Stomach smooth muscle (tissue), 2 donors: ENCODE measurements around the gene ITGB1BP1.

Experiments
- H3K27ac ChIP-seq: one replicate; pipeline ENCODE4 v1.7.0; 2013; ENCODE audit warnings: mild to moderate bottlenecking, low read length, inconsistent platforms
- H3K27me3 ChIP-seq, 2 donors: one replicate each; pipeline ENCODE4 v1.7.0; 2013; ENCODE audit warnings: low read length in 2 of 2; ENCODE audit not compliant: insufficient read depth in 2 of 2, control insufficient read depth in 1 of 2
- H3K36me3 ChIP-seq, 2 donors: one replicate each; pipeline ENCODE4 v1.7.0; 2013; ENCODE audit warnings: low read length in 2 of 2; ENCODE audit not compliant: control insufficient read depth in 2 of 2, insufficient read depth in 2 of 2
- H3K4me1 ChIP-seq: one replicate; pipeline ENCODE4 v1.7.0; 2013; ENCODE audit warnings: low read length; ENCODE audit not compliant: control insufficient read depth, insufficient read depth
- H3K4me3 ChIP-seq, 2 donors: one replicate each; pipeline ENCODE4 v1.7.0; 2013; ENCODE audit warnings: low read length in 2 of 2
- H3K9ac ChIP-seq, 2 donors: one replicate each; pipeline ENCODE4 v1.7.0; 2013; ENCODE audit warnings: low read length in 2 of 2, mild to moderate bottlenecking in 1 of 2
- H3K9me3 ChIP-seq, 2 donors: one replicate each; pipeline ENCODE4 v1.7.0; 2013; ENCODE audit warnings: low read length in 2 of 2; ENCODE audit not compliant: control insufficient read depth in 2 of 2
- donor health status: healthy.
- donor health status: Pancreatic carcinoma.

ITGB1BP1 gene

DNA sequence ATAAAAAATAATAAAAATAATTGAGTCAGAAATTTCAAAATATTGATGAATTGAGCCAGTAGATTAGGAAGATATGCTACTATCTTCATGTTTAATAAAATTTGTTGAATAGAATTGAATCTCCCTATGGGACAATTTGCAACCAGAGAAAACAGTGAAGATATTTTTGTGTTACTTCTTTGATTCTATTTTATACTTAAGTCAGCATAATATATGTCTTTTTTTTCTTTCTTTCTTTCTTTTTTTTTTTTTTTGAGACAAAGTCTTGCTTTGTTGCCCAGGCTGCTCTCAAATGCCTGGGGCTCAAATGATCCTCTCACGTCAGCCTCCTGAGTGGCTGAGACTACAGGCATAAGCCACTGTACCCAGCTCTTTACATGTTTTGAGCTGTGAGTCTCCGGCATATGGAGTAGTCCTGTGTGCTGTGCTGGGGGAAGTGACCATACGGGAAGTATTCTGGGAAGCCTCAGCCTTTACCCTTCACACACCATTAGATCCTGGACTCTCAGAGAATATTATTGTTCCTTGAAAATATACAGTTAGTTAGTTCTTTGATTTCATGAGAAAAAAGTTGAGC lies 37.2 kb upstream of the ITGB1BP1 start:
- no peaks in the 10 kb centered on the region for H3K9me3 ChIP-seq
- H3K27ac ChIP-seq: no peak overlapping the region
- H3K27me3 ChIP-seq: no peaks in the 10 kb centered on the region
- peaks cover 5 to 14% of the 10 kb centered on the region in 2 donors for H3K36me3 ChIP-seq
- H3K4me1 ChIP-seq: no peaks in the 10 kb centered on the region
- no peak overlapping the region for H3K4me3 ChIP-seq
- H3K9ac ChIP-seq: no peak overlapping the region

DNA sequence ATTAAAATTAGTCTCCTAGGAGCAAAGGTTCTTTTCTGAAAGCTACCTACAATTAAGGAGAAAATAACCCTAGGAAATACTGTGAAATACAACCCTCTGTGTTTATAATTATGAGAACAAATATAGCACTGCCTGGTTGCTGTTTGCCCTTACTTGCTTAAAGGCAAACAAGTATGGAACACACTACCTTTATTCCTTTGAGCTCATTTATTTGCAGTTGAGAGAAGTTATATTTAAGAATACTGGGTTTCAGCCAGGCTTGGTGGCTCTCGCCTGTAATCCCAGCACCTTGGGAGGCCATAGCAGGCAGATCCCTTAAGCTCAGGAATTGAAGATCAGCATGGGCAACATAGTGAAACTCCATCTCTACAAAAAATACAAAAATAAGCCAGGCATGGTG lies 27.9 kb upstream of the ITGB1BP1 start:
- Histone ChIP-seq H3K27ac (no peak overlapping the region), H3K27me3 (no peaks in the 10 kb centered on the region), H3K9ac (no peak overlapping the region), H3K4me1 (no peaks in the 10 kb centered on the region), H3K9me3 (no peaks in the 10 kb centered on the region), H3K4me3 (no peak overlapping the region), H3K36me3 (peaks cover 9 to 10% of the 10 kb centered on the region in 2 donors)

DNA sequence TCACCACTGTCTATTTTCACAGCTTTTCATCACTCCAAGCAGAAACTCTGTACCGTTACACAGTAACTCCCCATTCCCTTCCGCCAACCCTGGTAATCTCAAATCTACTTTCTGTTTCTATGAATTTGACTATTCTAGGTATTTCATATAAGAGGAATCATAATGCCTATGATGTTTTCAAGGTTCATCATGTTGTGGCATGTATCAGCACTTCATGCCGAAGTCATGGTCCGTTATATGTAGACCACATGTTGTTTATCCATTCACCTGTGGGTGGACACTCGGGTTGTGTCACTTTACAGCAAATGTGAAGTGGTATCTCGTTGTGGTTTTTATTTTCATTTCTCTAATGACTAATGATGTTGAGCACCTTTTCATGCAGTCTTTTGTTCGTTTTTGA lies 21.8 kb upstream of the ITGB1BP1 start:
- H3K4me1 ChIP-seq: no peaks in the 10 kb centered on the region
- H3K4me3 ChIP-seq: no peak overlapping the region
- H3K9ac ChIP-seq: no peak overlapping the region
- no peaks in the 10 kb centered on the region for H3K27me3 ChIP-seq
- H3K9me3 ChIP-seq: no peaks in the 10 kb centered on the region
- H3K27ac ChIP-seq: no peak overlapping the region
- H3K36me3 ChIP-seq: peaks cover 24% of the 10 kb centered on the region in 2 donors

GRCh38 chr2:9443526-9443925 lies 20.2 kb upstream of the ITGB1BP1 start:
- no peak overlapping the region for H3K4me3 ChIP-seq
- H3K4me1 ChIP-seq: no peaks in the 10 kb centered on the region
- no peak overlapping the region for H3K27ac ChIP-seq
- no peaks in the 10 kb centered on the region for H3K9me3 ChIP-seq
- no peaks in the 10 kb centered on the region for H3K27me3 ChIP-seq
- peaks cover 22 to 28% of the 10 kb centered on the region in 2 donors for H3K36me3 ChIP-seq
- H3K9ac ChIP-seq: no peak overlapping the region

- H3K27me3 ChIP-seq: no peaks in the 10 kb centered on the region
- H3K36me3 ChIP-seq: peaks cover 30 to 41% of the 10 kb centered on the region in 2 donors
- no peak overlapping the region for H3K27ac ChIP-seq
- H3K4me1 ChIP-seq: no peaks in the 10 kb centered on the region
- H3K9ac ChIP-seq: no peak overlapping the region
- H3K4me3 ChIP-seq: no peak overlapping the region
- H3K9me3 ChIP-seq: no peaks in the 10 kb centered on the region
Measured at GRCh38 chr2:9441556-9441955, 18.2 kb upstream of the ITGB1BP1 start.

GRCh38 chr2:9440058-9440727 lies 16.9 kb upstream of the ITGB1BP1 start:
- no peaks in the 10 kb centered on the region for H3K4me1 ChIP-seq
- no peak overlapping the region for H3K4me3 ChIP-seq
- peaks cover 26 to 41% of the 10 kb centered on the region in 2 donors for H3K36me3 ChIP-seq
- no peak overlapping the region for H3K9ac ChIP-seq
- H3K9me3 ChIP-seq: no peaks in the 10 kb centered on the region
- H3K27me3 ChIP-seq: no peaks in the 10 kb centered on the region
- H3K27ac ChIP-seq: no peak overlapping the region

DNA sequence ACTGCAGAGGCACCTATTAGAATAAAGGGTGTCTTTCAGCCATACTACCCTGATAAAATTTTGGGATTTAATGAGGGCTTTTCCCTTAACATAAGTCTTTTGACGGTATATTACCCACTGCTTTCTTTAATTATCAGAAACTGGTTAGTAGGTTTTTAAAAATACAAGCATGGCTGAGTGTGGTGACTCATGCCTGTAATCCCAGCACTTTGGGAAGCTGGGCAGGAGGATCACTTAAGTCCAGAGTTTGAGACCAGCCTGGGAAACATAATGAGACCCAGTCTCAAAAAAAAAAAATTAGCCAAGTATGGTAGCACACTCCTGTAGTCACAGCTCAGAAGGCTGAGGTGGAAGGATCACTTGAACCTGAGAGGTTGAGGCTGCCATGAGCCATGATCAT lies 16.2 kb upstream of the ITGB1BP1 start:
- Histone ChIP-seq H3K36me3 (peaks cover 26 to 41% of the 10 kb centered on the region in 2 donors), H3K27ac (no peak overlapping the region), H3K9me3 (no peaks in the 10 kb centered on the region), H3K4me1 (no peaks in the 10 kb centered on the region), H3K9ac (no peak overlapping the region), H3K27me3 (no peaks in the 10 kb centered on the region), H3K4me3 (no peak overlapping the region)

- H3K4me1 ChIP-seq: no peaks in the 10 kb centered on the region
- H3K27ac ChIP-seq: no peak overlapping the region
- H3K27me3 ChIP-seq: no peaks in the 10 kb centered on the region
- peaks cover 24 to 37% of the 10 kb centered on the region in 2 donors for H3K36me3 ChIP-seq
- no peak overlapping the region for H3K9ac ChIP-seq
- no peak overlapping the region for H3K4me3 ChIP-seq
- H3K9me3 ChIP-seq: no peaks in the 10 kb centered on the region
Measured at GRCh38 chr2:9434489-9434888, 11.2 kb upstream of the ITGB1BP1 start.

DNA sequence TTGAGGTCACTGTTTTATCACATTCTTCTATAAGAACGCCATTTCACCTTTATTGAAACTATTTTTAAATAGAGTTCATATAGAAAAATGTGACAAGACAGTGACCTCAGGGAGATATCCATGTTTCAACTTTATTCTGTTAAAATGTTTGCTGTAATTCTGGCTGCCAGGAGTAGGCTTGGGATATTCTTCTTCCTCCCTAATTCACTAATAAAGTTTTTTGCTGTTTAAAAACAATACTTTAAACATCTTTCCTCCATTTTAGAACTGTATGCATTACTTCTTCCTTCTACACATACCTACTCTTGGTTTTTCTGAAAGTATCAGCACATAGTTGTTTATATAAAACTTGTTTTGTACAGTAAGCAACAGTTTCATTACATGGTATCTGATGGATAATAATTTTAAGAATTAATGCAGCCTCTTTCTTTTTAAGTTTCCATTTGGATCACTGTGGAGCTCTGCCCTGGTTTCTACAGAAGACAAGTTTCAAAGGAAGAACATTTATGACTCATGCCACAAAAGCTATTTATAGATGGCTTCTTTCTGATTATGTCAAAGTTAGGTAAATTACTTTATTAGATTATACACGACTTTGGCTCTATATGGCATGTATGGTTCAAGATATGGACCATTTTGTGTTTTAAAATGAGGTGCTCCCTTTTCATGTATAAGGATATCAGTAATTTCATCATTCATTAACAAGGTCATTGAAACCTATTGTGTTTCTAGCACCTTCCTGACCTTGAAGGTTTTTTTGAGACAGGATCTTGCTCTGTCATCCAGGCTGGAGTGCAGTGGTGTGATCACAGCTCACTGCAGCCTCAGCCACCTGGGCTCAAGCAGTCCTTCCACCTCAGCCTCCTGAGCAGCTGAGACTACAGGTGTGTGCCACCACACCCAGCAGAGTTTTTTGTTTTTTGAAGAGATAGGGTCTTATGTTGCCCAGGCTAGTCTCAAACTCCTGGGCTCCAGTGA lies 7.3 kb upstream of the ITGB1BP1 start:
- no peak overlapping the region for H3K4me3 ChIP-seq
- no peaks in the 10 kb centered on the region for H3K9me3 ChIP-seq
- H3K4me1 ChIP-seq: no peaks in the 10 kb centered on the region
- no peak overlapping the region for H3K9ac ChIP-seq
- H3K27ac ChIP-seq: no peak overlapping the region
- H3K27me3 ChIP-seq: no peaks in the 10 kb centered on the region
- peaks cover 19 to 20% of the 10 kb centered on the region in 2 donors for H3K36me3 ChIP-seq

DNA sequence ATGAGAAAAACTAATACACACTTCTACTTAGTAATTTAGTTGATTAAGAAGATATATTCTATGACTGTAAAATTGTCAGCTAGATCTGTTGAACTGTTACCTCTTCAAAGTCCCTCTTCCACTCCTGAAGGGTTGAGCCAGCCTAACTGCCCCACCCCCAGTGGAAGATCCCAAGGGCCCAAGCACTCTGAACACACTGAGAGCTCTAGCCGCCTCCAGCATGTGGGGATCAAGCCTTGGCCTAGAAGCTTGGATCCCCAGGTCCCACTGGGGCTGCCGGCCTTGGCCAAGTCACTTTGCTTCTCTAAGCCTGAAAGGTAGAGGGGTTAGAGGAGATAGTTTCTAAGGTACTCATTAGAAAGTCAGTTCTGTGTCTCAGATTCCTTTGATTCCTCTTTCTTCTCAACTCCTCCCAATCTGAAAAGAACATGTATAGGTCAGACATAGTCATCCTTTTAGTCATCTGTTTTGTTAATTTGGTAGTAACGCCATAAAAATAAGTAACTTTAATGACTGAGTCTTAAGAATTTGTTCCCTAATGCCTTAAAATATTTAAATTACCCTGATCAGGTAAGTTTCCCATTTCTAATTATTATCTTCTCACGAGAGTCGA lies 5.7 kb upstream of the ITGB1BP1 start:
- no peaks in the 10 kb centered on the region for H3K27me3 ChIP-seq
- H3K4me1 ChIP-seq: peaks cover 10% of the 10 kb centered on the region
- H3K9ac ChIP-seq: no peak overlapping the region
- H3K4me3 ChIP-seq: no peak overlapping the region
- no peak overlapping the region for H3K27ac ChIP-seq
- H3K9me3 ChIP-seq: no peaks in the 10 kb centered on the region
- H3K36me3 ChIP-seq: peaks cover 16% of the 10 kb centered on the region in 2 donors
